Measurements from ENCODE around the gene GNG10. TPM values are rescaled to one million over a fixed set of nuclear protein-coding genes. Genes with fewer than 3 reads are reported as not detected.

The GNG10 gene
- polyA plus RNA-seq, 3 donors from 2014 or later = 18.3 to 30.1 (median 28.2) TPM

DNA sequence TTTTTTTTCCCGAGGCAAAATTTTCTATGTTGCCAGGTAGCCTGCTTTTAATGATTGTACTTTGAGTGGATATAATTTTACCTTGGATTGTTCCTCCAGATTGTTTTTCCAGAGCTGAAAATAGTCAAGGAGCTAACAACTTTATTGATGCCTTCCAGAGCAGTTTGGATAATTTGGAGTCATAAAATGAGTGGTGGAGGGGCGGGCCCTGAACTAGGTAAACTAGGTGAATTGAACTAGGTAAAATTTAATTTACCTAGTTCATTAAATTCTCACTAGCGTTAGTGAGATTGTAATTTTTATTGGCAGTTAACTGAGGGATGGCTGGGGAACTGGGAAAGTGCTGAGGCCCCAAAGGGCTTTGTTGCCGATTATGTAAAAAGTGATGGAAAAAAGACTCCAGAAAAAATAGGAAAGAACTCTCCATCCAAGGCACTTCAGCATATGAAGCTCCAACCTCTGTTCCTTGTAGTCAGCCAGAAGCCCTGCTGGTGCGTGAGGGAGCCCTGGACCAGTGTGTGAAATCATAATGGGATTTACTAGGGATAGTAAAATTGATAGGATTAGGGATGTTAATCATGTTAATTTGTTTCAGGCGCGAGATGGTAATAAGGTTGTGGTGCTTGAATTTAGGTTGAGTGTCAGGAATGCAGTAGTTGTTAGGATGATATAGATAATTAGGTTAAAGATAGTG is 28.6 kb upstream of the GNG10 start:
- peaks cover 5 to 10% (median 5%) of the 10 kb centered on the region in 3 donors for H3K27me3 Mint-ChIP-seq (ENCODE audit: low read depth in 3 of 3)
- peak overlapping the region in 4 of 5 donors; percentile 87 to 96 (median 94) for H3K4me3 Mint-ChIP-seq
- no peaks in the 10 kb centered on the region for H3K36me3 Mint-ChIP-seq
- H3K27ac Mint-ChIP-seq = peak overlapping the region; percentile 89 to 96 (median 91)
- H3K9me3 Mint-ChIP-seq = no peaks in the 10 kb centered on the region
- H3K4me1 Mint-ChIP-seq = peaks cover 34 to 54% of the 10 kb centered on the region in 2 donors
- no peak for DNase-seq

DNA sequence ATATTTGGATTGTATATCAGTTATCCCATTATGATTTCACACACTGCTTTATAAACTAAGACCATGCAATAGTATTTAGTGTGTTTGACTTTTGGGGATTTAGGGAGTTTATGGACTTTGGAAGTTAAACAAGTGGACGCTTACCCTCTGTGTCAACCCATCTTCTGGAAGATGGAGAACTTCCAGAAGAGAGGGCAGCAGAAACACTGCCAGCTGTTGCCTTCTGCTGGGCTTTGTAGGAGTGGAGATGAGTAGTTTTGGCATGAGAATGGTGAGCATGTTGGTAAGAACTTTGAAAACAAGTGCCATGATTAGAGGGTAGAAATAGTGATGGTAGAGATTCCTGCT is 28.0 kb upstream of the GNG10 start:
- no peak for DNase-seq
- Mint-ChIP-seq H3K27me3 (ENCODE audit: low read depth in 3 of 3) (peaks cover 5 to 10% (median 5%) of the 10 kb centered on the region in 3 donors), H3K9me3 (no peaks in the 10 kb centered on the region), H3K36me3 (no peaks in the 10 kb centered on the region), H3K4me3 (peak overlapping the region in 4 of 5 donors; percentile 18 to 96 (median 58)), H3K4me1 (peaks cover 34 to 54% of the 10 kb centered on the region in 2 donors), H3K27ac (peak overlapping the region in 2 of 6 donors; percentile 4 to 89)

DNA sequence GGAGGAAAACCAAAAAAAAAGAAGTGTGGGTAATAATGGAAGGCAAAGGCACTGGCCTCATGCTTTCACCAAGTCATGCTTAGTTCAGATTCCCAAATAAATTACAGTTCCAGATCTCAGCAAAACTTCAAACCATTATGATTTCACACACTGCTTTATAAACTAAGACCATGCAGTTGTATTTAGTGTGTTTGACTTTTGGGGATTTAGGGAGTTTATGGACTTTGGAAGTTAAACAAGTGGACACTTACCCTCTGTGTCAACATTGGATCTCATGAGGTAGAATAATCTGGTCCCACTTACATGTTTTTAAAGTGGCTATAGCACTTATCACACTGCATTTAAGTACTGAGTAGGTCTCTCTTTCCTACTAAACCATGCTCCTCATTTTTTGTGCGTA is 26.5 kb upstream of the GNG10 start:
- Mint-ChIP-seq H3K36me3 (no peaks in the 10 kb centered on the region), H3K27me3 (ENCODE audit: low read depth in 3 of 3) (peaks cover 5 to 10% (median 5%) of the 10 kb centered on the region in 3 donors), H3K4me1 (peaks cover 34 to 54% of the 10 kb centered on the region in 2 donors), H3K9me3 (no peaks in the 10 kb centered on the region), H3K4me3 (no peak overlapping the region), H3K27ac (no peak overlapping the region)
- DNase-seq = no peak

DNA sequence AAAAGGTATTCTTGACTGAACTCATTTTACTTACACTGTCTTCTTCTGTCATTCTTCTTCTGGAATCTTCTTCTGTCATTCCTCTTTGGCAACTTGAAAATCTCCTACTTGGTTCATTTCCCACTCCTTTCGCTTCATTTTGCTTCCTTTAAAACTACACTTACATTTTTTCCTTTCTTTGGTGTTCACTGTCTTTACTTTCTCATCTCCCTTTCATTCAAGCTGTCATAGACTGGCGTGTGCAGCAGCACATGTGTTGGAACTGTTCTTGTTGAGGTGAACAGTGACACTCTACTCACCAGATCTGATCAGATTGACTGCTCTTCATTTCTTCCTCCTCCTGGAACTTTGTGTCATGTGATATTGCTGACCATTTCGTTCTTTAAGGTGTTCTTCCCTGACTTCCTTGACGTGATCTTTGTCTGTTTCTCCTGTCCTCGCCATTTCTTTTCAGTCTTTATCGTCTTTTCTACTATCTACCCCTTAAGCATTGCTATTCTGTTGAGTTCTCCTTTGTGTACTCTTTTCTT is 23.9 kb upstream of the GNG10 start:
- Mint-ChIP-seq H3K27ac (no peak overlapping the region), H3K4me1 (peaks cover 17 to 35% of the 10 kb centered on the region in 2 donors), H3K36me3 (no peaks in the 10 kb centered on the region), H3K9me3 (no peaks in the 10 kb centered on the region), H3K27me3 (ENCODE audit: low read depth in 3 of 3) (peaks cover 0 to 5% (median 2%) of the 10 kb centered on the region in 3 donors), H3K4me3 (no peak overlapping the region)
- DNase-seq = no peak

DNA sequence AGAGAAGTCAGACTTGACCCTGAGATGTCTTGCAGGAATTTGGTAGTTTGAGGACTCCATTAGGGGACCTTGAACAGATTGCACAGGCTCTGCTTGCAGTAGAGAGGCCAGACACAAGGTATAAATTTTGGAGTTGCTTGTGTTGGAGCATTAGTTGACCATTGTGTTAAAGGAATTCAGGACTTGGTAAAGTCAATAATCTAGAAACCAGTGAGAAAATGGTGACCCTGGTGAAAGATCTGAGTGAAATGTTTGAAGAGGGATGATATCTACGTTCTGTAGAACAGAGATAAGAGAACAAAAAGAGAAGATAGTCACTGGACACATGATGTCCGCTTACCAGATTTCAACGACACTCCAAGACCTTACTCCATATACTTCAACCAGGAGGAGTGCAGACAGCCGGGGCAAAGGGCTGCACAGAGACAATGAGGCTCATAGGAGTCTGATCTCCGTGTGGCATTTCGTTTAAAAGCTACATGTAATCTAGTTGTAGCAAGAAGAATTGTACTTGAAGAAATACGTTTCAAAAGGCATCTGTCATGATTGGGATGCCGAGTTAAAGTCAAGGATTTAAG is 17.1 kb upstream of the GNG10 start:
- no peaks in the 10 kb centered on the region for H3K4me1 Mint-ChIP-seq
- no peak for DNase-seq
- H3K36me3 Mint-ChIP-seq = peaks cover 2 to 17% (median 4%) of the 10 kb centered on the region in 3 donors
- no peaks in the 10 kb centered on the region for H3K27me3 Mint-ChIP-seq (ENCODE audit: low read depth in 3 of 3)
- H3K9me3 Mint-ChIP-seq = no peaks in the 10 kb centered on the region
- no peak overlapping the region for H3K4me3 Mint-ChIP-seq
- H3K27ac Mint-ChIP-seq = no peak overlapping the region

DNA sequence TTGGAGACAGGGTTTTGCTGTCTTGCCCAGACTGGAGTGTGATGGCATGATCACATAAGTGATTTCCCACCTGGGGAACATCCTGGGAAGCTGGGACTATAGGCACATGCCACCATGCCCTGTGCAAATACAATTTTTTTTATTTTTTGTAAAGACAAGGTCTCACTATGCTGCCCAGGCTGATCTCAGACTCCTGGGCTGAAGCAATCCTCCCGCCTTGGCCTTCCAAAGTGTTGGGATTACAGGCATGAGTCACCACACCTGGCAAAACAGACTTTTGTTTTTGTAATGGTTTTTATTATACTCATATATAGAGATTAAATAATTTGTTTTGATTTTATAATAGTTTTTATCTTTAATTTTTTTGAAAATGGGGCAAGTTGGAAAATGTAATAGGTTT is 15.6 kb upstream of the GNG10 start:
- Mint-ChIP-seq H3K4me1 (no peaks in the 10 kb centered on the region), H3K27ac (no peak overlapping the region), H3K36me3 (peaks cover 7 to 23% (median 9%) of the 10 kb centered on the region in 3 donors), H3K9me3 (no peaks in the 10 kb centered on the region), H3K4me3 (no peak overlapping the region), H3K27me3 (ENCODE audit: low read depth in 3 of 3) (no peaks in the 10 kb centered on the region)
- no peak for DNase-seq

DNA sequence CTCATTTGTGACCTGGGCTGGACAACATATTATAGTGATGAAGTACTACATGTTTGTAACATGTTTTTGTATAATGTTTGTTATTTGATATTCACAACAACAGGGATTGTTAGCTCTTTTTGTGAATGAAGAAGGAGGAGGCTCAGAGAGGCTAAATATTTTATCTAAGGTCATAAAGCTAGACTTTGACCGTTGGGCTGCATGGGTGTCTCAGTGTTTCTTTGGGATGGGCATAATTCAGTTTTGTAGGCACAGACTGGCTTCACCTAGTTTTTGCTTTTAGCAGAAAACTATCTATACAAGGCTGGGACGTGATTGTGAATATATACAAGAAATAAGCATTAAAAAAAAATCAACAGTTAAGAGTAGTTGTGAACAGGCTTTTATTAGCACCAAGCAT is 15.0 kb upstream of the GNG10 start:
- Mint-ChIP-seq H3K9me3 (no peaks in the 10 kb centered on the region), H3K4me1 (no peaks in the 10 kb centered on the region), H3K4me3 (no peak overlapping the region), H3K36me3 (peaks cover 7 to 23% (median 9%) of the 10 kb centered on the region in 3 donors), H3K27me3 (ENCODE audit: low read depth in 3 of 3) (no peaks in the 10 kb centered on the region), H3K27ac (no peak overlapping the region)
- no peak for DNase-seq

DNA sequence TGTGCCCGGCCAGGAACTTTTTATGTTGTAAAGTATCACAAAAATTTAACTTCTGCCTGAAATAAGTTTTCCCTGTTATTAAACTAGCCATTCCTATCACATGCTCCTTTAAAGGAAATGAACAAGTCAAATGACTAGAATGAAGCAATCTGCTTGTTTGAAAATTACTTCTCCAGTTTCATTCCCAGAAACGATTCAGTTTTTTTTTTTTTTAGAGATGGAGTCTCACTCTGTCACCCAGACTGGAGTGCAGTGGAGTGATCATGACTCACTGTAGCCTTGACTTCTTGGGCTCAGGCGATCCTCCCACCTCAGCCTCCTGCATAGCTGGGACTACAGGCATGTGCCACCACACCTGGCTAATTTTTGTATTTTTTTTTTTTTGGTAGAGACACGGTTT is 13.3 kb upstream of the GNG10 start:
- no peak overlapping the region for H3K4me3 Mint-ChIP-seq
- peaks cover 9 to 26% (median 10%) of the 10 kb centered on the region in 3 donors for H3K36me3 Mint-ChIP-seq
- no peak overlapping the region for H3K27ac Mint-ChIP-seq
- DNase-seq = no peak
- no peaks in the 10 kb centered on the region for H3K9me3 Mint-ChIP-seq
- no peaks in the 10 kb centered on the region for H3K4me1 Mint-ChIP-seq
- H3K27me3 Mint-ChIP-seq (ENCODE audit: low read depth in 3 of 3) = no peaks in the 10 kb centered on the region

DNA sequence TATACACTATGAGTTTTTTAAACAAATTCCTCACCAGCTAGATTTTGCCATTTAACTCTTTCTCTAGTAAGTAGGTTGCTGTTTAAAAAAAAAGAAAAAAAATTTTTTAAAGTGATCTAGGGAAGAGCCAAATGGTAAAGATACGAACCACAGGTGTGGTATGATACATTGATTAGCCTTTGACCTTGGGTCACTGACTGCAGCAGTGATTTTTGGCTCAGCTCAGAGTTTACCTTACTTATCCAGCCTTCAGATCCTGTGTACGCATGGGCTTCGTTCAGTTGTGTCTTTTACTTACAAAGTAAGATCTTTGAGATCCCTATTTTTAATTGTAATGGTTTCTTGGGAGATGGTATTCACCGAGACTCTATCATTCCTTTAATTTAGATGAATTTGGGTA is 12.4 kb upstream of the GNG10 start:
- Mint-ChIP-seq H3K4me1 (no peaks in the 10 kb centered on the region), H3K27me3 (ENCODE audit: low read depth in 3 of 3) (no peaks in the 10 kb centered on the region), H3K27ac (no peak overlapping the region), H3K9me3 (no peaks in the 10 kb centered on the region), H3K36me3 (peaks cover 9 to 32% (median 15%) of the 10 kb centered on the region in 3 donors), H3K4me3 (no peak overlapping the region)
- DNase-seq = no peak

DNA sequence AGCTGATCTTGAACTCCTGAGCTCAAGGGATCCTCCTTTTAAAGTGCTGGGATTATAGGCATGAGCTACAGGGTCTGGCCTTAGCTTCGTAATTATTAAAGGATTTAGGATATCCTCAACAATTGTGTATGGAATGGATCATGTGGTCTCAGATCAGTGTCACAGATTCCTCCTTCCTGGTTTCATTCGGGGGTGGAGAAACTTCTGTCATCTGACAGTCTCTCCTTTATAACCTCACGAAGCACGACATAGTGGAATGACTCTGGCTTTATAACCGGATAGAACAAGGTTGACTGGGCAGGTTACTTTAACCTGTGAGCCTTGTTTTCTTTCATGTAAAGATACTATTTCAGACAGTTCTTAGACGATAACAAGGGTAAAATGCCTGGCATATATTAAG is 4.4 kb upstream of the GNG10 start:
- Mint-ChIP-seq H3K4me1 (peaks cover 7 to 9% of the 10 kb centered on the region in 2 donors), H3K36me3 (peaks cover 0 to 19% (median 11%) of the 10 kb centered on the region in 3 donors), H3K27ac (peak overlapping the region in 1 of 6 donors; percentile 17), H3K4me3 (no peak overlapping the region), H3K9me3 (no peaks in the 10 kb centered on the region), H3K27me3 (ENCODE audit: low read depth in 3 of 3) (peaks cover 0 to 4% (median 2%) of the 10 kb centered on the region in 3 donors)
- no peak for DNase-seq

DNA sequence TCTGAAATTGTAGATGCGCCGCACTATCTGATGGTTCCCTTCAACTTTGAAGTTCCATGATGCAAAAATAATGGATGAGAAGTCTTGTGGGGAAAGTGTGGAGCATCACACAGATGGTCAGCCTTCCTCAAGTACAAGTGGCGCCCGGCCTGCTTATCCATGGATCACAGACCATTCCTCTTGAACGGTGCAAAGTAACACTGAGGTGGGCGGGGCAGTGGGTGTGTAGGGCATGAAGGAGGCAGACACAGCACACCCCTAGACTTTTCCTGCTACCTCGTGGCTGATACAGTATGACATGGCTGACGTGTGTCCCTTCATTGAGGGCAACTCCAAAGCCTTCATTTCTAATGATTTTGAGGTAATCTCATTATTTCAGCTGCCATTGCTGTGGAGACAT is 2.5 kb upstream of the GNG10 start:
- Mint-ChIP-seq H3K4me1 (peaks cover 23 to 27% of the 10 kb centered on the region in 2 donors), H3K27me3 (ENCODE audit: low read depth in 3 of 3) (peaks cover 0 to 4% (median 2%) of the 10 kb centered on the region in 3 donors), H3K36me3 (peaks cover 0 to 11% (median 3%) of the 10 kb centered on the region in 3 donors), H3K27ac (no peak overlapping the region), H3K9me3 (no peaks in the 10 kb centered on the region), H3K4me3 (no peak overlapping the region)
- DNase-seq = no peak

DNA sequence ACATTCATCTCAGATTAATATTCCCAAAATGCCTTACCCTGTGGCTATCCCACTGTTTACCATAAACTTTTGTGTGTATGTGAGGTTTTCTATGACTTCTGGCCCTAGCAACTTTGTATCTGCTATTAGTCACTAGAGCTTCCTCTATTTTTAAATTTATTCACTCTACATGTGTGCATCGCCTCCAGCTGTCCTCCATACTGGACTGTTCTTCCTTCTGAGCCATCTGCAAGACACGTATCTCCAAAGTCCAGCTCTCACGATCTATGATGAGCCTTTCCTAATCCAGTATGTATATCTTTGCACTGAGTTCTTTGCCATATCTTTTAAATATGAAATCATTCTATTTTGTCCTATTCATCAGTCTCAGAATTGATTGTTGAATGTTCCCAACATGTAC is 1.7 kb upstream of the GNG10 start:
- H3K27ac Mint-ChIP-seq = no peak overlapping the region
- H3K27me3 Mint-ChIP-seq (ENCODE audit: low read depth in 3 of 3) = peaks cover 0 to 4% (median 2%) of the 10 kb centered on the region in 3 donors
- H3K4me3 Mint-ChIP-seq = peak overlapping the region in 1 of 5 donors; percentile 84
- DNase-seq = no peak
- peaks cover 23 to 31% of the 10 kb centered on the region in 2 donors for H3K4me1 Mint-ChIP-seq
- peaks cover 0 to 8% (median 3%) of the 10 kb centered on the region in 3 donors for H3K36me3 Mint-ChIP-seq
- H3K9me3 Mint-ChIP-seq = no peaks in the 10 kb centered on the region

DNA sequence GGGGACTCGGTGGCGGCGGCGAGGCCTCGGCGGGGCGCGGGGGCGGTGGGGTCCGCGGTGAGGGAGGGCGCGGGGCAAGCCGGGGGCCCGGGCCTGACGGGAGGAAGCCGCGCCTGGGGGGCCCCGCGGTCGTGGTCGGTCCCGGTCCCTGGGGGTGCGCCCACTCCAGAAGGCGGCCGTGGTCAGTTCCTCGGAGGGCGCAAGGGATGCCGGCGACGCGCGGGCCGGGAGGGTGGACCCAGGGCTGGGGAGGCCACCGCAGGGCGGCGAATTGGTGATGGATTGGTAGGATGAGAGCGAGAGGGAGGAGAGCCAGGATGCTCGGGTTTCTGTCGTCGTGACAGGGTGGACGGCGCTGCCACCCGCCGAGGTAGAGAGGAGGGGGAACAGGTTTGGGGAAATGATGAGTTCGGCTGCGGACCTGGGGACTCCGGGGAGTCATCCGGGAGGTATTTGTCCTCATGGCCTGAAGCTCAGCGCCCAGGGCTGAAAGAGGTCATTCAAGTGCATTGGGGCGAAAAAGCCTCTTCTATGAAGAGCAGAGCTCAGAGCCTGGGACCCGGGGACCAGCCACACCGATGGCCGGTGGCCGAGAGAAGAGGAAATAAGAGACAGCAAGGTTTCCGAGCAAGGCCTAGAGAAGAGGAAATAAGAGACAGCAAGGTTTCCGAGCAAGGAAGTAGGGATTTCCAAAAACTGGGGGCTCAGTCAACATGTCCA is 557 bp downstream of the GNG10 start:
- H3K27me3 Mint-ChIP-seq (ENCODE audit: low read depth in 3 of 3) = peaks cover 0 to 4% (median 2%) of the 10 kb centered on the region in 3 donors
- no peaks in the 10 kb centered on the region for H3K36me3 Mint-ChIP-seq
- peak overlapping the region; percentile 94 to 98 (median 97) for H3K4me3 Mint-ChIP-seq
- H3K4me1 Mint-ChIP-seq = peaks cover 25 to 39% of the 10 kb centered on the region in 2 donors
- no peaks in the 10 kb centered on the region for H3K9me3 Mint-ChIP-seq
- H3K27ac Mint-ChIP-seq = peak overlapping the region; percentile 78 to 95 (median 89)
- DNase-seq = peak; percentile 28 to 35 (median 29)

Measured in immature natural killer cell (primary cell).